ENCODE results near the gene ST3GAL6. TPM values are rescaled to one million over a fixed set of nuclear protein-coding genes. Genes with fewer than 3 reads are reported as not detected.

ST3GAL6 gene
- total and polyA plus RNA-seq, 10 of the 15 experiments (the other 5 are each of a cell fraction or from before 2014, with no cell fraction given): 19.5 to 41.2 (median 37.4) TPM

- TF ChIP-seq, protein P1, sequence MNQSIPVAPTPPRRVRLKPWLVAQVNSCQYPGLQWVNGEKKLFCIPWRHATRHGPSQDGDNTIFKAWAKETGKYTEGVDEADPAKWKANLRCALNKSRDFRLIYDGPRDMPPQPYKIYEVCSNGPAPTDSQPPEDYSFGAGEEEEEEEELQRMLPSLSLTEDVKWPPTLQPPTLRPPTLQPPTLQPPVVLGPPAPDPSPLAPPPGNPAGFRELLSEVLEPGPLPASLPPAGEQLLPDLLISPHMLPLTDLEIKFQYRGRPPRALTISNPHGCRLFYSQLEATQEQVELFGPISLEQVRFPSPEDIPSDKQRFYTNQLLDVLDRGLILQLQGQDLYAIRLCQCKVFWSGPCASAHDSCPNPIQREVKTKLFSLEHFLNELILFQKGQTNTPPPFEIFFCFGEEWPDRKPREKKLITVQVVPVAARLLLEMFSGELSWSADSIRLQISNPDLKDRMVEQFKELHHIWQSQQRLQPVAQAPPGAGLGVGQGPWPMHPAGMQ (IDR thresholded peaks at IDR 0.05; ENCODE audit: borderline replicate concordance): no peak
- peak; percentile 48 for TF ChIP-seq GATAD2B (conservative IDR thresholded peaks at IDR 0.05; ENCODE audit: low read depth)
- TF ChIP-seq PKNOX1 (IDR thresholded peaks at IDR 0.05): peak; percentile 65; the same call in 1 of the 2 replicates
- no peak for TF ChIP-seq CBX5 (IDR thresholded peaks at IDR 0.05; ENCODE audit: low read depth)
- TF ChIP-seq STAT3 (IDR thresholded peaks at IDR 0.05; ENCODE audit: low read depth, low read length): no peak
- no peak for TF ChIP-seq WRNIP1 (IDR thresholded peaks at IDR 0.05; ENCODE audit: borderline replicate concordance, low read depth, low read length)
- no peak for TF ChIP-seq ELK1 (IDR thresholded peaks at IDR 0.05; ENCODE audit: low read depth, low read length)
- no peak for TF ChIP-seq NR2C1 (IDR thresholded peaks at IDR 0.05)
- no peak for TF ChIP-seq CBX3 (IDR thresholded peaks at IDR 0.05; ENCODE audit: borderline replicate concordance, low read depth)
- no peak for TF ChIP-seq PBX3 (IDR thresholded peaks at IDR 0.05; ENCODE audit: insufficient replicate concordance, low read depth, low read length)
- peak; percentile 67 for TF ChIP-seq CBFB (IDR thresholded peaks at IDR 0.05; ENCODE audit: low read depth)
- TF ChIP-seq ZNF24 (IDR thresholded peaks at IDR 0.05): no peak
- TF ChIP-seq POU2F2 (IDR thresholded peaks at IDR 0.05; ENCODE audit: borderline replicate concordance, low read depth, low read length): no peak; the same call in 2 of the 3 replicates
- TF ChIP-seq RELA (IDR thresholded peaks at IDR 0.05; ENCODE audit: borderline replicate concordance, partially characterized antibody): no peak
- TF ChIP-seq STAT1 (conservative IDR thresholded peaks at IDR 0.05): no peak
- TF ChIP-seq MEF2B (IDR thresholded peaks at IDR 0.05; ENCODE audit: partially characterized antibody, poor library complexity, severe bottlenecking): peak; percentile 46
- no peak for TF ChIP-seq ZBED1 (IDR thresholded peaks at IDR 0.05; ENCODE audit: borderline replicate concordance)
- TF ChIP-seq EED (IDR thresholded peaks at IDR 0.05; ENCODE audit: low read depth): no peak
- no peak for TF ChIP-seq SKIL (IDR thresholded peaks at IDR 0.05; ENCODE audit: low read depth, poor library complexity, severe bottlenecking)
- TF ChIP-seq SREBF2 (IDR thresholded peaks at IDR 0.05; ENCODE audit: low read length): no peak
- TF ChIP-seq EZH2 (IDR thresholded peaks at IDR 0.05; ENCODE audit: borderline replicate concordance, control insufficient read depth, low read depth, low read length): no peak
Observed at GRCh38 chr3:98730338-98730737, 32.8 kb upstream of the ST3GAL6 start (continued).
